ENCODE results near the gene MYBPC1.

MYBPC1 gene

DNA sequence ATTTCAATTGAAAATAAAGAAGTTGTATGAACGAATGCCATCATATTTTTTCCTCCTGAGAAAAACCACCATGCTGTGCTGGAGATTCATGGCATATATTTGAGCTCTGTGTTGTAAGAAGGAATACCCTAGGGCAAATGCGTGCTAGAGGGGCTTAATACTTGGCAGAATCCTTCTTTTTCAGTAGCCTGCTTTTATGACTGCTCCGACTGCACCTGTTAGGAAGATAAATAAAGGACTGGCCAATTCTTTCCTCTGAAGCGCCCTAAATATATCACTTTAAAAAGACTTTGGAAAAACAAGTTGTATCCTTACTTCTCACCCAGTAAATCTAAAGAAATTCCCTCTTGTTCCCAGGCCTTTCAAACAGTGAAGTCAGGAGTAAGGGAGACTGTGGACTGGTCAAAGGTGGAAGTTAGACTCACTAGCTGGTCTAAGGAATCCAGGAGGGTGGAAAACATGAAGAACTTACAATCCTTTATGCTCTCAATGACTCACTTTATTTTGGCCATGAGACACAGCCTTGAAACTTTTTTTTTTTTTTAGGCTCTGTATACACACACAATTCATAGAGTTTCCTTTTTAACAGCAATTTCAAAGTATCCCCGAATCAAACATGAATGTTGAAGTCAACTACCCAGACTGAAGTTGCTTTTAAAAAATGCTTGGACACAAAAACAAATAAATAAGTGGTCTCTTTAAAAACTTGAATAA is 5.2 kb downstream of the MYBPC1 start:
- DNase-seq (ENCODE audit: low read depth in 2 of 2): no peak

DNA sequence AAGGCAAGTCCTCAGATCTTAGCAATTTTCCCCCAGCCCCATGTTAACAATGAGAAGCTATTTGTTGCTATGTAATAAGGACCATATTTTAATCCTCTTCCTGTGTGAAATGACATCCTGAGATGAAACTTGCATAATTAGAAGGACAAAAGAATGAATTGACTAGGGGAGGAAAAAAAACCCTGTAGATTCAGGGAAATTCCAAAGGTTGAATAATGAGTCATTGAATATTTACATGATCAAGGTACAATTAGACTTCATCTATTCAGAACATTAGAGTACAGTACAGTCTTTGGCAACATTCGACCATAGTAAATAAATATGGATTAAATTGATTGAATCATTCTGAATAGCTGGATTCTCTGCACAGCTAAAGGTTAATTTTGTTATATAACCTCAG is 9.4 kb downstream of the MYBPC1 start:
- no peak for DNase-seq (ENCODE audit: low read depth in 2 of 2)

DNA sequence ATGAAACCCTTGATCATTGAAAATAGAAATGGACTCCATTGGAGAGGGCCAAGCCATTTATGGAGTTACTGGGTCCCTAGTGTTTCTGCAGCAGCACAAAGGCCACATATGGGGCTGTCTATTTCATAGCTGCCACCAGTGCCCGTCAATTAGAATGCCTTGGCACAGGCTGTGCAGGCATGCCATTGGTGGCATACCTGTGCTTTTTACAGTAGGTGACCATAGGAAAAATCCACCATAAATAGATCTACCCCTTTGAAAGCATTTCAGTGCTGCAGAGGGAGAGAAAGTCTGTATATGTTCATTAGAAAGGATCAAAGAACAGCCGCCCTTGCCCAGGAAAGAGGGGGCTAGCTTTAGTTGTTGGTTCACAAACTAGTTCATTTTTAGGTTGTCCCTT is 13.1 kb downstream of the MYBPC1 start:
- DNase-seq (ENCODE audit: low read depth in 2 of 2): no peak

DNA sequence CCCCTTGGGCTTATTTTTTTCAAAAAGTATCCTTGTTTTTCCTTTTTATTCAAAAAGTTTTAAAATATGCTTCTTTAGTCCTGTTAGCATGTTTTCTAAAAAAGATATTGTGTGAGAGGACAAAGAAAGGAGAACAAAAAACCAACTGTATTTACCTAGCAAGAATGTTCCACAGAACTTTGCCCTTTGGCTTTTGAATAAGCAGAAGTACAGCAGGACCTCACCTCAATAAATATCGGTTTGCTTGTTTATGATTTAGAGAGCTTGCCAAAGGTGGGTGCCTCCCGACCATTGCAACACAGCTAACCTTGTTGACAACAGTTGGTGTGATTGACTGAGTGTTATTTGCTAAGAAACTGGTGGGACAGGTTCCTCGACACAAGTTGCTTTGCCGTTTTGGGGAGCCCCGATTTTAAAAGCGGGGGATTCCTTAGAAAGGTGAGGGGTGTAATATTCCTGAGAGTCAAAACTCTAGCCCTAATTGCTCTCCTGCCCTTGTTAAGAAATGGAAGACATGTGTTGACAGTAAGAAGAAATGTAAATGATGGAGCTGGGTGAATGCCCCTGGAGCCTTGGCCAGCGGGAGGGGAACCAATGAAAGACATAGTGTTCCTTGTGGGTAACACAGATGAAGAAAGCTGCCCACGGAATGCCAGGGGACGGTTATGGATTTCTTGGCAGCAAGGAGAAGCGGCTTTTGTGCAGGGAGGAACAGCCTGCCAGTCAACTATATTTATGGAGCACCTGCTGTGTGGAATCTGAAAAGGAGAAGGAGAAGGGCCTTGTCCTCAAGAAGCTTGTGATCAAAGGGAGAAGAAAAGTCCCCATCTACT is 13.7 kb downstream of the MYBPC1 start:
- DNase-seq (ENCODE audit: low read depth in 2 of 2): no peak

DNA sequence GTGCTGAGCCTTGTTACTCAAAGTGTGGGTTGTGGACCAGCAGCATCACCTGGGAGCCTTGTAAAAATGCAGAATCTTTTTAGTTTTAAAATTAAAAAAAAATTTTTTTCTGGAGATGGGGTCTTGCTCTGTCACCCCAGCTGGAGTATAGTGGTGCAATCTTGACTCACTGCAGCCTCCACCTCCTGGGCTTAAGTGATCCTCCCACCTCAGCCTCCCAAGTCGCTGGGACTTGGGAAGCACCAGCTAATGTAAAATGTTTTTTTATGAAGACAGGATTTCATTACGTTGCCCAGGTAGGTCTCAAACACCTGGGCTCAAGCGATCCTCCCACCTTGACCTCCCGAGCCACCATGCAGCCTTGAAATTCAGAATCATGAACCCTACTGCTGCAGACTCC is 14.4 kb downstream of the MYBPC1 start:
- DNase-seq (ENCODE audit: low read depth in 2 of 2): no peak

DNA sequence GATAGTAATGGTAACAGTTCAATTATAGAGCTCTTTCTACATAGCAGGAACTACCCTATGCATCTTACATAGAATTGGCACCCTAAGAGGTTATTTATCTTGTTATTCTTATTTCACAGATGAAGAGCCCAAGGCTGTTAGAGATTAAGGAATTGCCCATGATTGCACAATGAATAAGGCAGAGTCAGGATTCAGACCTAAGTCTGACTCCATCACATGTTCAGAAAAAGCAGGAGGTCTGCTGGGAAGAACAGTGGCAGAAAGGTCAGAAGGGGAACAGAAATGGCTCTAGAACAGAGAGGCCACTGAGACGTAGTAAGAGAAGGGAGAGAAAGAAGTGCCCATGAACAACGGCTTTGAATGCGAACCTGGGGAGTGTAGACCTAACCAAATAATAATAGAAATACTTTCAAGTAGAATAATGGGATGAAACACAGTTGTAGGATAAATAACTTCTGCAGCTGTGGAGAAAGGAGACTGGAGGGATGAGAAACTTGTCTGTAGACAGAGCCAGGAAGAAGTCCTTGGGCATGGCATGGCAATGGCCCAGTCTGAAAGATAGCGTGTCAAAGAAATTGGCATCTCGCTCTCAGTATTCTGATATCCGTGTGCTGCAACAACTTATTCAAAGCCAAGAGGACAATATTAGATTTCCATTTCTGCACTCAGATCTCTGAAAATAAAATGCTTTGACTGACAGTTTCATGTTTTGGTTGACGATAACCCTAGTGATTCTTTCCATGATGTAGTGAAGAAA is 17.6 kb downstream of the MYBPC1 start:
- no peak for DNase-seq (ENCODE audit: low read depth in 2 of 2)

DNA sequence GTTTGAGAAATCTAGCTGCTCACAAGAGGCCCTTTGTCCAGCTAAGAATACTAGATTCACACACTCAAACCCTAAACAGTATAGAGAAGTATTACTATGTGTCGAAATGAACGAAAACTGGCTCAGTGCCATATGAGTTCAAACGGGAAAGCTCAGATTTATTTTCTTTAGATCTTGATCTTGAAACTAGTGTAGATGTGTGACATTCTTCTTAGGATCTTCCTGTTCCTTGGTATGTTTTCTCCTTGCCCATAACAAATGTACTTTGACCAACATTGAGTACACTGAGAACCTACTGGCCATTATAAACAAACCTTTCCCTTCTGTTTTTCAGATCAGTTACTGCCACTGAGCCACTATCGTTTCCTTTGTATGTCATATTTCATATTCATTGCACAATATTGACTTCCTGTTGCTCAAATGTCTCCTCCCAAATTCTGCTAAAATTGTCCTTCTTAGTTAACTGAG is 21.3 kb downstream of the MYBPC1 start:
- DNase-seq (ENCODE audit: low read depth in 2 of 2): no peak

DNA sequence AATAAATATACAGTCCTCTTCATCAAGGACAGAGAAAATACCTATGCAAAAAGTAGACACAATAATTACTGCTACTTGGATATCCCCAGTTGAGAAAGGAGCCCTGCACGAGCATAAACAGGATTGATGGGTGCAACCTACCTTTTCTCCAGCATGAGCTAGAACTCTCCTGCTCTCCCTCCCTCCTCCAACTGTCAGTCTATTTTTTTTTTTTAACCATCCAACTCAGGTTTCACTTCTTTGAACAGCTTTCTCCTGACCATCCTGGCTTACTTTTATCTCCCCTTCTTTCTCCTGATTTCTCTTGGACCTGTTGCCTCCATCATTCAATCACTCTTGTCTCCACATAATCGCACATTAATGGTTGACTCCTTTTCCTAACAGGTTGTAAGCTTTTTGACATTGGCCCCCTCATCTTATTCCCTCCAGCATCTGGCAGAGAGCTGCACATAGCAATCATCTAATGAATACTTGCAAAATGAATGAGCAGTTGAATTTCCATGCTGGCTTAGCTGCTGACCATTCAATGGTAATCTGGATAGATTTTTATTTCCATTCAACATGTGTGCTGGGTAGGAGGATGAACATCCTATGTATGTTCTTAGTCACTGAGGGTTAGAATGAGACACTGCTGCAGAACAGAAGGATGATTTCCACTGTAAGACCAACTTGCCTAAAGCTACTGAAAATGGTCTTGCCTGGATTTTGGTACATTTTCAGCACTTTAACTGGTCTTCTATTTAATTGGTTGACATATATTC is 24.4 kb downstream of the MYBPC1 start:
- DNase-seq (ENCODE audit: low read depth in 2 of 2): no peak

DNA sequence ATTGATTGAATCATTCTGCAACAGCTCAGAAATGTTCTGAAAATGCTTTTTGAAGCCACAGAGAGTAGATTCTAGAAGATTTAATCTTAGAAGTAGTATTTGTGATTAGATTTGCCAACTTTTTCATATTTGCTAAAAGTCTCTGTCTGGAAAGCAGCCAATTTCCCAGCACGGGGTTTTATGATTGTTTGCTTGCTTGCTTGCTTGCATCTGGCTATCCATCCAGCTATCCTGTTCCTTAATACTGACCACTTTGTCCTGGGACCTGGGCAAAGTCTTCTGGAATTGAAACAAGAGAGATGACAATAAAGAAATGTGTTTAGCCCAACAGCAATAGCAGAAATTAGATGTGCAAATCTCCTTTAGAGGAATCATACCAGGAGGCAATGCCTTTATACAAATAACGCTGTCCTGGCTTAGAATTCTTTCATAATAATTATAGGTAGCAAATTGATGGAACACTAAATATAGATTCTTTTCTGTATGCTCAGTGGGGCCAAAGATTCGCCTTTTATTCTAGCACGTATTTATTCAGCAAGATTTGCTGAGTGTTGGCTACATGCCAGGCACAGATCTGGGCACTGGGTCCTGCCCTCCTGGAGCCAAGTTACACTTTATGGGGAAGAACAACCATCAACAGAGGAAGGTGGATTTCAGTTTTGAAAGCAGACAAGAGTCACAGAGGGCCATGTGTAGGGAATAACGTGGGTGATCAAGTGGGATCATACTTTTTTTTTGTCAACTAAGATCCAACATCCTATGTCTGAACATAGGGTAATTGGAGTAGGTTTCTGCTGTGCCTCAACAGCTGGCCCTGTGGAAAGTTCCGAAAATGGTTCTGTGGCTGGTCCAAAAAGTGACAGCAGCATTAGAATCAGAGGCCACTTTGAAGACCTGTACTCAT is 25.3 kb downstream of the MYBPC1 start:
- DNase-seq (ENCODE audit: low read depth in 2 of 2): no peak

DNA sequence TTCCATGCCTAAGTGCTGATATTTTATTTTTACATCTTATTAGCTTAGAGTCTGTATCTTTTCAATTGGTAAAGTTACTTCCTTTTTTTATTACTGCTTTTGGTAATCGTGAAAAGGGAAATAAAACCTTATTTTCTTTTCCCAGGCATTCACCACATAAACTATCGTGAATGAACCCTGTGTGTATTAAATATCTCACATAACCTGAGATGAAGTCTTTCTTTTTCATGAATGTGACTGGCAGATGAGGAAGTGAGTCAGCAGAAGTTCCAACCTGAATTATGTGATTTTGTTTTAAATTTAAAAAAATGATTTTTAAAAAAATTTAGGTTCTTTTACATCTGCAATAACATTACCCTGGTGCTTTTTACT is 26.0 kb downstream of the MYBPC1 start:
- no peak for DNase-seq (ENCODE audit: low read depth in 2 of 2)

DNA sequence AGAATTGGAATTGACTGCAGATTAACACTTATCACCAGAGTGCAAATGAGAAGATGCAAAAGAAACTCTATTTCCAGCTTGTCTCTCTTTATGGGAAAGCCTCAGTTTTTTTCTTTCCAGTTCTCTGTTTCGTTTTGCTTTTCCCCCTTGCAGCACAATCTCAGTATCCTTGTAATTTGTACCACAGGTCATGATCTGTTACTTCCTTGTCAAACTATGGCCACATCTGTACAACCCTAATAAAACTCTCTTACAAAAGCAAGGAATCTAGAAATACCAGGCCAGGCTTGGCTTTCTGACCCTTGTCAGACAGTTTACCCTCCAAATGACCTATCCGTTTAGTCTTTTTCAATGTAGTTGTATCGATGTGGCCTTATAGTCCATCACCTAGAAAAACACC is 33.9 kb downstream of the MYBPC1 start:
- DNase-seq (ENCODE audit: low read depth in 2 of 2): no peak

DNA sequence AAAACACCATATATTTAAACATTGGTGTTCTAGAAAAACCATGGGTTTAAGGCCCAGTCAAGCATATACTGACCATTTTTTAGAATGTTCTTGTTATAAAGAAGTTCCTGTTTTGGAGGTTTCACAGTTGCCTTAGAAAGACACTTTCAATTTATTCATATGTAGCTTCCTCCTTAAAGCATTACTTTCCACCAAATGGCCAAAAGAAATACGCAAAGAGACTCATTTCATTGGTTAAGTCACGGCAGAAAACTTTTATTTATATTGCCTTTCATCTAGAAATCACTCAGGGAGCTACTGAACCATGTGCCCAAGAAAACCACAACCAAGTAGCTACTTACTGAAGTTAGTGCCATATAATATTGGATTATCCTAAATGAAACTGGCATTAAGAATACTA is 40.0 kb downstream of the MYBPC1 start:
- no peak for DNase-seq (ENCODE audit: low read depth in 2 of 2)

DNA sequence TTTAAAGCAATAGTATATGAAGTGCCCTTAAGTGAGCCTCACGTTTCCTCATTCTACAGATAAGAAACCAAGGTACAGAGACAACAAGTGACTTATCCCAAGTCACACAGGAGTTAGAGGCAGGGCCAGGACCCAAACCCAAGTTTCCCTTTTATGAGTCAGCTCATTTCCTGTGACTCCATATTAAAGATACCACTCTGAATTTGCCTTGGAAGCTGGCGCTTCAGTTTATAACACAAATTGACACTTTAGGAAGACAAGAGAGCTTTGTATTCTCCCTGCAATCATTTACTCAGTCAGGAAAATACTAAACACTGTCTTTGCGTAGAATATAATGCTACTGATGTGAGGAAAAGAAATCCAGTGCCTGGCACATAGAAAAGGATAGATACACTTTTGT is 43.2 kb downstream of the MYBPC1 start:
- no peak for DNase-seq (ENCODE audit: low read depth in 2 of 2)

DNA sequence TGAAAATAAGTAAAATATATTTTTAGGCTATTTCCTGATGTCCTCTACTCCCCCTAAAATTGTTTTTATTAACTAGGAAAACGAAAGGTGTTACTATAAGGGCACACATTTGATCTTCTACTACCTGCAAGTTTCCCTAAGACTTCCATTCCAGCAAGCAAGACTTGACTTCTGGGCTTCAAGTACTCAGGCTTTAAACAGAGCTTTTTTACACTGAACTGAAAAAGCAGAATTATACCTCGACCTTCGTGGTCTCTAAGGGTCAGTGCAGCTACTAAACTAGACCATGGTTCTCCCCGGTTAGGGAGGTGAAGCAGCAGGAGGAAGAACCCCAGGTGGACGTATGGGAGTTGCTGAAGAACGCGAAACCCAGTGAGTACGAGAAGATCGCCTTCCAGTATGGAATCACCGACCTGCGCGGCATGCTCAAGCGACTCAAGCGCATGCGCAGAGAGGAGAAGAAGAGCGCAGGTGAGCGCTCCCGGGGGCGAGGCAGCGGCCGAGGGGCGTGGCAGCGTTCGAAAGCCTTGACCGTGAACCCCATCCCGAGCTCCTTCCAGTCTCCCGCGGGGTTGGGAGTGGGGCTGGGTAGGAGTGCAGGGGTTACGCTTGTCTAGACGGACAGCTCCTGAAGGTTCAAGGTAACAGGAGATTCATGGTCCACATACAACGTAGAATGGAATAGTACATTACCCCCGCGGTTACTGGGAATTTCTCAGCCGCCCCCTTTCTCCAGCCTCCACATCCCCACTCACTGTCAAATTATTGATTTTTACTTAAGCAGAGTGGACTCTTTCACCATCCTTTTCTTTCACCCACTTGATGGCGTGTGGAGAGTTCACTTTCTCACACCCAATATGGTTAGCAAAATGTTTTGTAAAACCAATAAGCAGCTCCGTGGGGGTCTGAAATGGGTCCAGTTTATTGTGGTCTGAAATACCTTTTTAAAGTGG is 47.6 kb downstream of the MYBPC1 start:
- DNase-seq (ENCODE audit: low read depth in 2 of 2): no peak

DNA sequence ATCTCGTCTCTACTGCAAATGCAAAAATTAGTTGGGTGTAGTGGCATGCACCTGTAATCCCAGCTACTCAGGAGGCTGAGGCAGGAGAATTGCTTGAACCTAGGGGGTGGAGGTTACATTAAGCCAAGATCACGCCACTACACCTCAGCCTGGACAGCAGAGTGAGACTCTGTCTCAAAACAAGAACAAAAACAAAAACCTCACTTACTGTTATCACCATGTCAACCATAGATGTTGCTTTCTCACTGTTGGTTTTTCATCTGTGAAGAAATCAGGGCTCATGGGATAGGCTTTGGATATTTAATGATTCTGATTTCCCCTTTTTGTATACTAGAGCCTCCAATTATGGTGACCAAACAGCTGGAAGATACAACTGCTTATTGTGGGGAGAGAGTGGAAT is 52.9 kb downstream of the MYBPC1 start:
- no peak for DNase-seq (ENCODE audit: low read depth in 2 of 2)

DNA sequence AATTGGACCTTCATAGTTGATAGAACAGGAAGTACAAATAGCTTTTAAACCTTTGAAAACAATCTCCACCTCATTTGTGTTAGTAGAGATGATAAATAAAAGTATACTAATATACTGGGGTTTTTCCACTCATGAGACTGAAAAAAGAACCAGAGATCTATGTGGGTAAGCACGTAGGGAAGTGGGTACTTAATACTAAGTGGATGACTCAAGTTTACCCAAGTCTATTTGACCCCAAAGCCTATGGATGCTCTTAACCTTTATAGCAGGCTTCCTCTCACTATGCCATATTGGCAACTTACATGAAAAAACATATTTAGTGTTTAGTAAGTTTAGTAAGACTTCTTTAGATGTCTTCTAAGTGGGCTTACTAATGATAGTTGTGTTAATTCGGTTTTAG is 53.4 kb downstream of the MYBPC1 start:
- no peak for DNase-seq (ENCODE audit: low read depth in 2 of 2)

DNA sequence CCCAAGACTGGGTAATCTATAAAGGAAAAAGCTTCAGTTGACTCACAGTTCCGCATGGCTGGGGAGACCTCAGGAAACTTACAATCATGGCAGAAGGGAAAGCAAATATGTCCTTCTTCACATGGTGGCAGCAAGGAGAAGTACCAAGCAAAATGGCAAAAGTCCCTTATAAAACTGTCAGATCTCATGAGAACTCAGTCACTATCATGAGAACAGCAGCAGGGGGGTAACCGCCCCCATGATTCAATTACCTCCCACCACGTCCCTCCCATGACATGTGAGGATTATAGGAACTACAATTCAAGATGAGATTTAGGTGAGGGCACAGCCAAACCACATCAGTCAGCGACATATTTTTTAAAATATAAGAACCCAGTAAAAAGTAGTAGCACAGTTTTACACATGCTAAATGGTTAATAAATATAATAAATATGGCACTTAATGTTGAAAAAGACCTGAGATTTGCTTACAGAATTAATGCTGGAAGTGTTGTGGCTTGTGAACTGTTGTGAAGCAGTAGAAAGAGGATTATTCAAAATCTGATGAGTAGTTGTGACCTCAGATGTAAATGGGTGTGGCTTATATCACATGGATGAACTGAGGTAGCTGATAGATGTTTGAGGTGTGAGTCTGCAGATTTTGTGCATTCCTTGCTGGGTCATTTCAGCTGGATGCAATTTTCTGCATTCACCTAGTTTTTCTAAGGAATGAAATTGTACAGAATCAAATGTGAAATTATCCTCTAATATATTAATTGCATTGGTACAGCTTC is 55.8 kb downstream of the MYBPC1 start:
- DNase-seq (ENCODE audit: low read depth in 2 of 2): no peak

DNA sequence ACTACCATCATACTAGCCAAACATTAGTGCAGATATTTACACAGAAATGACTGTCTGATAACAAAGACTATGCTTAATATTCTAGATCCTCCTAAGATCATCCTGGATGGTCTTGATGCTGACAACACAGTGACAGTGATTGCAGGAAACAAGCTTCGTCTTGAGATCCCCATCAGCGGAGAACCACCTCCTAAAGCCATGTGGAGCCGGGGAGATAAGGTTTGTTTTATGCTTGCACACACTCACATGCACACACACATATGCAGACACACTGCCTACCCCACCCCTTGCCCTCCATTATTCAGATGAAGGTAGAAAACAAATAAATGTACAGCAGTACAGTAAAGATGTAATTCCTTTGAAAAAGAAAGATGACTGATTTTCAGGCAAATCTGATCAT is 58.3 kb downstream of the MYBPC1 start:
- DNase-seq (ENCODE audit: low read depth in 2 of 2): no peak

DNA sequence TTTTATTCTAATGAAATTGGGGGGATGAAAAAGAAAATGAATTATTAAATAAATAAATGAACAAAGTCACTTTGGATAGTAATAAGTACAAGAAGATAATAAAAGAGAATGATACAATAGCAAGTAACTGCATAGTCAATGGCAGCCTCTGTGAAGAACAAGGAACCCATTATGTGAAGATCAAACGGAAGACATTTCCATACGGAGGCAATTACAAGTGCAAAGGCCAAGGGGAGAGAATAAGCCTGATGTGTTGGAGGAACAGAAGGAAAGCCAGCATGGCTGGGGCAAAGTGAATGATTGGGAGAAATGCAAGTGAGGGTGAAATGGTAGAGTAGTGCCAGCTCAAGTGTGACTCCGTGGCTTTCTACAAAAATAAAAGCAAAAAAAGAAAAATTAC is 58.7 kb downstream of the MYBPC1 start:
- DNase-seq (ENCODE audit: low read depth in 2 of 2): no peak
